ENCODE measurements around the gene MRPS2. TPM values are rescaled to one million over a fixed set of nuclear protein-coding genes. Genes with fewer than 3 reads are reported as not detected.

The MRPS2 gene
- total and polyA plus RNA-seq, 9 of the 15 experiments (the other 6 are each of a cell fraction or from before 2014, with no cell fraction given), result 8.0 to 167 (median 81.3) TPM

DNA sequence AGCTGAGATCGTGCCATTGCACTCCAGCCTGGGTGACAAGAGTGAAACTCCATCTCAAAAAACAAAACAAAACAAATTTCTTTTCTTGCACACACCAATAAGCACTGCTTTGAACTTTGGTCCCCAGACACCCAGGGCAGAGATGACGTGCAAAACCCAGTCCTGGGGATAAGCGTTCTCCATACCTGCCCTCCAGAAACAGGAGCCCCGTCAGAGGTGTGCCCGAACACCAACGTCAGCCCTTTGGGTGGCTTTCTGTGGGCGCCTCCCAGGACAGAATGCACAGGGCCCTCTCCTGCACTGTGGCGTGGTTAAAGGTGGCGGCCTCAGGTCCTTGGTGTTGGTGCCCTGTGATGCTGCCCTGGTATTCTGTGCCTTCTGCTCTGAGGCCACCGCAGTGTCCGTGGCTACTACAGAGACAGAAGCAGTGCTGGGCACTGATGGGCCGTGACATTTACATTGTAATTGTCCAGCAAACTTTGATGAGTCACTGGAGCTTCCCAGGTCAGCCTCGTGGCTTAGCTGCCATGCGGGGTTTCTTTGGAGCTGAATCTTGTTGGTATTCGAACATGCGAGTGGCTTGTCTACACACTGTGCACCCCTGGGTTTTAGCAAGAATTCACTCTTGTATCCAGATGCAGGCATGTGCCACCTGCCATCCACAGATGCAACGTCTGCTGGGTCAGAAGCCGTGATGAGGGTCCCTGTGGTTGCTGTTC is 11.1 kb upstream of the MRPS2 start (continued):
- TF ChIP-seq MGA (IDR thresholded peaks at IDR 0.05) (peak; percentile 53), HMG20B (CRISPR knock-in tag; IDR thresholded peaks at IDR 0.05) (no peak), MAFG (tag; conservative IDR thresholded peaks at IDR 0.05) (peak; percentile 39; the same call in 1 of the 2 replicates), SMAD3 (CRISPR knock-in tag; conservative IDR thresholded peaks at IDR 0.05) (no peak), SP2 (IDR thresholded peaks at IDR 0.05; ENCODE audit: extremely low read depth, low read depth, low read length, poor library complexity, severe bottlenecking) (no peak), ZNF316 (IDR thresholded peaks at IDR 0.05) (peak; percentile 27; the same call in 1 of the 2 replicates)
